ENCODE results near the gene BTD.

Gene BTD

GRCh38 chr3:15673536-15673935 is 72.0 kb downstream of the BTD start:
- no peak for DNase-seq

GRCh38 chr3:15676259-15676658 is 74.7 kb downstream of the BTD start:
- DNase-seq = no peak

GRCh38 chr3:15679306-15679705 is 77.8 kb downstream of the BTD start:
- no peak for DNase-seq

GRCh38 chr3:15681668-15682067 is 80.1 kb downstream of the BTD start:
- DNase-seq = no peak

- no peak for DNase-seq
Observed at GRCh38 chr3:15682561-15683185, 81.1 kb downstream of the BTD start.

GRCh38 chr3:15683253-15683652 is 81.7 kb downstream of the BTD start:
- DNase-seq = no peak

- peak; percentile 9 for DNase-seq
Observed at GRCh38 chr3:15685927-15686326, 84.4 kb downstream of the BTD start.

- no peak for DNase-seq
Observed at GRCh38 chr3:15690230-15690629, 88.7 kb downstream of the BTD start.

- no peak for DNase-seq
Observed at GRCh38 chr3:15690748-15691147, 89.2 kb downstream of the BTD start.

- DNase-seq = no peak
Observed at GRCh38 chr3:15693355-15693754, 91.8 kb downstream of the BTD start.

GRCh38 chr3:15694628-15695027 is 93.1 kb downstream of the BTD start:
- no peak for DNase-seq

Measured in central memory CD4-positive, alpha-beta T cell (primary cell).